Caco-2 (cell line): Measurements from ENCODE around the gene SPEG. TPM values are rescaled to one million over a fixed set of nuclear protein-coding genes. Genes with fewer than 3 reads are reported as not detected.

ENCODE experiments used
- BruUV-seq: library from RNA; stranded (reverse); fragments of 400-500 nt; replicated peaks from 2 replicates; lab custom pipeline; 2021; lab: Mats Ljungman, UMichigan
- CTCF ChIA-PET: fragments of 300-600 bp; sonication (Branson Sonifier 250); formaldehyde crosslinking; loops from one replicate; lab custom pipeline; 2022; ENCODE audit warnings: antibody characterized with exemption; lab: Charles Lee
- POLR2A ChIA-PET: fragments of 300-600 bp; sonication (Branson Sonifier 250); formaldehyde crosslinking; loops from one replicate; lab custom pipeline; 2022; ENCODE audit warnings: antibody characterized with exemption; lab: Charles Lee
- DNase-seq, 2 experiments: peaks; one replicate each; pipeline versions ENCODE4 v3.0.0 to v3.0.0-alpha.2; 2020 to 2022
- H3K27me3 ChIP-seq: replicated peaks from 2 replicates; pipeline ENCODE4 v1.6.0; 2011; ENCODE audit warnings: low read length; ENCODE audit not compliant: control insufficient read depth, insufficient read depth
- H3K36me3 ChIP-seq: 2 replicates; pipeline ENCODE4 v1.5.1; 2011; ENCODE audit warnings: low read length; ENCODE audit not compliant: control insufficient read depth, insufficient read depth
- H3K4me1 ChIP-seq: fragments of 250-450 bp; sonication (Bioruptor Pico); 2 replicates; pipeline ENCODE4 v1.5.1; 2020; ENCODE audit warnings: mild to moderate bottlenecking
- H3K4me3 ChIP-seq: 2 replicates; pipeline ENCODE4 v1.5.1; 2011; ENCODE audit warnings: low read depth, mild to moderate bottlenecking, control low read depth, low read length
- H3K9me3 ChIP-seq: fragments of 250-450 bp; sonication (Bioruptor Pico); 2 replicates; pipeline ENCODE4 v1.5.1; 2020; ENCODE audit warnings: mild to moderate bottlenecking, moderate library complexity
- H3K27ac Mint-ChIP-seq: one replicate; pipeline ENCODE4 v1.8.0; 2022; ENCODE audit warnings: mixed read lengths; ENCODE audit not compliant: unreplicated experiment
- H3K27me3 Mint-ChIP-seq: one replicate; pipeline ENCODE4 v1.8.0; 2022; ENCODE audit warnings: mixed read lengths; ENCODE audit not compliant: insufficient read depth, unreplicated experiment
- H3K36me3 Mint-ChIP-seq: one replicate; pipeline ENCODE4 v1.8.0; 2022; ENCODE audit warnings: mild to moderate bottlenecking, mixed read lengths; ENCODE audit not compliant: insufficient read depth, unreplicated experiment
- H3K4me1 Mint-ChIP-seq: one replicate; pipeline ENCODE4 v1.8.0; 2022; ENCODE audit warnings: low read depth, mixed read lengths; ENCODE audit not compliant: unreplicated experiment
- H3K4me3 Mint-ChIP-seq: one replicate; pipeline ENCODE4 v1.8.0; 2022; ENCODE audit warnings: mild to moderate bottlenecking, moderate library complexity, mixed read lengths; ENCODE audit not compliant: unreplicated experiment
- H3K9me3 Mint-ChIP-seq: one replicate; pipeline ENCODE4 v1.8.0; 2022; ENCODE audit warnings: mixed read lengths; ENCODE audit not compliant: unreplicated experiment
- CTCF ChIP-seq, 2 experiments: fragments of 200-600 bp in 1 of 2; IDR thresholded peaks; 1 replicate in 1 of 2; 2 replicates in 1 of 2; pipeline versions ENCODE4 v1.5.1 to v1.8.0; 2011 to 2022; ENCODE audit warnings: antibody characterized with exemption in 1 of 2, control low read depth in 1 of 2, inconsistent platforms in 1 of 2, low read depth in 1 of 2, low read length in 1 of 2, mild to moderate bottlenecking in 1 of 2, moderate library complexity in 1 of 2; ENCODE audit not compliant: insufficient read depth in 1 of 2, severe bottlenecking in 1 of 2, unreplicated experiment in 1 of 2
- intact Hi-C: fragments of 100-400 bp; cut with micrococcal nuclease; formaldehyde crosslinking; loops from one replicate; pipeline ENCODE4 v1.10.0; 2022; ENCODE audit not compliant: unreplicated experiment
- total RNA-seq: library from RNA; stranded (reverse); gene quantifications from 2 replicates; pipeline ENCODE4 v1.2.3, GENCODE V29; 2022

The SPEG gene
- total RNA-seq, 1 experiment from 2014 or later, result 18.6 TPM

DNA sequence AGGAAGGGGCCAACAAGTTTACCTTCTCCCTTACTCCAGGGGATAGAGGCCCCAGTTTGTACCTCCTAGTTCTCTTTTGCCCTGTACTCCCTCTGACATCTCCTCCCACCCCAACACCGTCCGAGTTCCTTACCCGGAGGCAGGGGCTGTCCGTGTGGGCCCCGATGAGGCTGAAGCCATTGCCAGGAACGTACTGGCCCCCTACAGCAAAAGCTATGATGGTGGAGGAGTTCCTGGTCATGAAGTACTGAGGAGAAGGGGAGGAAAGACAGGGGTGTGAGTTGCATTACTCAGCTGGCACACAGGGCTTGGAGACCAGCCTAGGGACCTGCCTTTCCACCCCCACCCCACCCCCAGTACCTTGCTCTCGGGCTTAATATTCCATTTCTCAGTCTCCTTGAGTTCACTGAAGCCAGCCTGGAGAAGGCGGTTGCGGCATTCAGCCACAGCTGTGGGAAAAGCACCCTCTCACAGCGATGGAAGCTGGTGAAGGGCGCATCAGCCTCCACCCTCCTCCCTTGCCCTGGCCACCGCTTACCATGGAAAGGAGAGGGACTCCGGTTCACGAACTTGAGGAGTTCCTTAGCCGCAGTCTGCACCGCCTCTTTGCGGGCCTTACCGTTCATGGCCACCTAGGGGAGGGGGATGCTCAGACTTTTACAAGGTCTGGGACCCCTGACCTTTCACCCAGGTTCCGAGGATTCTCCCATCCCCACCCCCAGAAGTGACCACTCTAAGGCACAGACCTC, 47.9 kb upstream of the SPEG start:
- H3K9me3 ChIP-seq, result no peaks in the 10 kb centered on the region
- H3K4me3 Mint-ChIP-seq, result peak overlapping the region; percentile 96
- peaks cover 15% of the 10 kb centered on the region for H3K4me1 ChIP-seq
- H3K36me3 Mint-ChIP-seq, result peaks cover 31% of the 10 kb centered on the region
- ChIA-PET CTCF (interaction anchor here (0.6 to 2.5 kb wide), 9 partner anchors 18 to 990 kb away, joined by 3 to 29 read pairs (median 4); partner anchors contain the start of gene CNPPD1), POLR2A (interaction anchor here (1.0 to 1.7 kb wide), 7 partner anchors 9 to 180 kb away, joined by 4 to 10 read pairs (median 7); partner anchors contain the start of gene ZFAND2B)
- intact Hi-C loops, result loop anchor here (1.0 to 5.0 kb wide), 5 partner anchors 56 to 216 kb away; partner anchors contain the start of genes ABCB6, CNPPD1 and SLC23A3
- H3K27me3 Mint-ChIP-seq, result no peaks in the 10 kb centered on the region
- H3K27ac Mint-ChIP-seq, result peak overlapping the region; percentile 94
- H3K9me3 Mint-ChIP-seq, result no peaks in the 10 kb centered on the region
- H3K36me3 ChIP-seq, result peaks cover 13% of the 10 kb centered on the region
- BruUV-seq, result no TSS peak
- no peak for TF ChIP-seq CTCF (IDR thresholded peaks at IDR 0.05; ENCODE audit: insufficient read depth in 1 of 2, low read depth in 1 of 2, low read length in 1 of 2, severe bottlenecking in 1 of 2, unreplicated experiment in 1 of 2)
- no peak for DNase-seq
- H3K4me1 Mint-ChIP-seq, result no peaks in the 10 kb centered on the region
- H3K27me3 ChIP-seq, result no peaks in the 10 kb centered on the region
- peak overlapping the region; percentile 75 for H3K4me3 ChIP-seq

- Mint-ChIP-seq H3K4me1 (no peaks in the 10 kb centered on the region), H3K27ac (peak within 1 kb of the TSS; percentile 94), H3K27me3 (no peaks in the 10 kb centered on the region), H3K36me3 (peaks cover 31% of the 10 kb centered on the region), H3K9me3 (no peaks in the 10 kb centered on the region), H3K4me3 (peak within 1 kb of the TSS; percentile 96)
- DNase-seq, result peak; percentile 93 to 94
- no peak for TF ChIP-seq CTCF (IDR thresholded peaks at IDR 0.05; ENCODE audit: insufficient read depth in 1 of 2, low read depth in 1 of 2, low read length in 1 of 2, severe bottlenecking in 1 of 2, unreplicated experiment in 1 of 2)
- Histone ChIP-seq H3K9me3 (no peaks in the 10 kb centered on the region), H3K4me1 (peaks cover 15% of the 10 kb centered on the region), H3K27me3 (no peaks in the 10 kb centered on the region), H3K4me3 (peak within 1 kb of the TSS; percentile 75), H3K36me3 (peaks cover 11% of the 10 kb centered on the region)
- CTCF ChIA-PET, result interaction anchor here (0.6 to 2.5 kb wide), 34 partner anchors 9 to 1780 kb away, joined by 3 to 29 read pairs (median 4); partner anchors contain the start of genes CNPPD1, GMPPA, NHEJ1 and STK11IP
- POLR2A ChIA-PET, result interaction anchor here (0.5 to 1.9 kb wide), 26 partner anchors 9 to 1824 kb away, joined by 3 to 10 read pairs (median 5); partner anchors contain the start of genes ABCB6, CNPPD1, GMPPA and STK11IP
- no TSS peak for BruUV-seq
- intact Hi-C loops, result loop anchor here (1.0 to 5.0 kb wide), 8 partner anchors 12 to 217 kb away; partner anchors contain the start of genes ABCB6, CNPPD1, GMPPA and SLC23A3
Measured at GRCh38 chr2:219387306-219388120, 47.1 kb upstream of the SPEG start, which contains the start of gene DNPEP. TSS of gene DNPEP (minus strand) at chr2:219387912. CDS start at chr2:219387794, 118 bp downstream.
